ENCODE data around the gene PNRC1.
"Not testable (repeated sequence)": the region's sequence is repeated elsewhere in the genome, so short reads cannot be mapped to it uniquely, and the experiment has no call there.

Gene PNRC1

GRCh38 chr6:89080281-89081128 is at the start of gene PNRC1:
Gene PNRC1, plus strand, starts transcription at chr6:89080751. Its CDS starts 144 bp downstream, at chr6:89080895.
- peak; percentile 100 for DNase-seq

GRCh38 chr6:89032599-89032998 is 48.0 kb upstream of the PNRC1 start:
- DNase-seq, result no peak

- DNase-seq, result no peak
Observed at GRCh38 chr6:89033461-89033860, 47.1 kb upstream of the PNRC1 start.

GRCh38 chr6:89034116-89034515 is 46.4 kb upstream of the PNRC1 start:
- not testable (repeated sequence) for DNase-seq

- DNase-seq, result no peak
Observed at GRCh38 chr6:89034586-89035251, 45.8 kb upstream of the PNRC1 start.

GRCh38 chr6:89035252-89036101 is 45.1 kb upstream of the PNRC1 start:
- DNase-seq, result no peak

- no peak for DNase-seq
Observed at GRCh38 chr6:89037141-89037900, 43.2 kb upstream of the PNRC1 start.

- DNase-seq, result not testable (repeated sequence)
Observed at GRCh38 chr6:89037901-89038293, 42.7 kb upstream of the PNRC1 start.

GRCh38 chr6:89042664-89043063 is 37.9 kb upstream of the PNRC1 start:
- DNase-seq, result no peak

- DNase-seq, result no peak
Observed at GRCh38 chr6:89044328-89045010, 36.1 kb upstream of the PNRC1 start.

GRCh38 chr6:89045011-89045387 is 35.6 kb upstream of the PNRC1 start:
- no peak for DNase-seq

GRCh38 chr6:89045576-89045975 is 35.0 kb upstream of the PNRC1 start:
- no peak for DNase-seq

- no peak for DNase-seq
Observed at GRCh38 chr6:89047473-89047872, 33.1 kb upstream of the PNRC1 start.

- no peak for DNase-seq
Observed at GRCh38 chr6:89048288-89048923, 32.1 kb upstream of the PNRC1 start.

- no peak for DNase-seq
Observed at GRCh38 chr6:89048985-89049384, 31.6 kb upstream of the PNRC1 start.

- DNase-seq, result no peak
Observed at GRCh38 chr6:89050155-89050554, 30.4 kb upstream of the PNRC1 start.

GRCh38 chr6:89050697-89051096 is 29.9 kb upstream of the PNRC1 start:
- DNase-seq, result no peak

- DNase-seq, result no peak
Observed at GRCh38 chr6:89051676-89052075, 28.9 kb upstream of the PNRC1 start.

GRCh38 chr6:89054208-89054607 is 26.3 kb upstream of the PNRC1 start:
- no peak for DNase-seq

GRCh38 chr6:89057759-89058158 is 22.8 kb upstream of the PNRC1 start:
- DNase-seq, result no peak

GRCh38 chr6:89058627-89059026 is 21.9 kb upstream of the PNRC1 start:
- DNase-seq, result no peak

- no peak for DNase-seq
Observed at GRCh38 chr6:89059227-89059626, 21.3 kb upstream of the PNRC1 start.

Data from activated CD4-positive, alpha-beta T cell treated with anti-CD3 and anti-CD28 coated beads for 4 hours (primary cell).